ENCODE measurements around the gene TIPARP. TPM values are rescaled to one million over a fixed set of nuclear protein-coding genes. Genes with fewer than 3 reads are reported as not detected.

TIPARP gene
- total RNA-seq, 1 experiment from 2014 or later, result 116 TPM

DNA sequence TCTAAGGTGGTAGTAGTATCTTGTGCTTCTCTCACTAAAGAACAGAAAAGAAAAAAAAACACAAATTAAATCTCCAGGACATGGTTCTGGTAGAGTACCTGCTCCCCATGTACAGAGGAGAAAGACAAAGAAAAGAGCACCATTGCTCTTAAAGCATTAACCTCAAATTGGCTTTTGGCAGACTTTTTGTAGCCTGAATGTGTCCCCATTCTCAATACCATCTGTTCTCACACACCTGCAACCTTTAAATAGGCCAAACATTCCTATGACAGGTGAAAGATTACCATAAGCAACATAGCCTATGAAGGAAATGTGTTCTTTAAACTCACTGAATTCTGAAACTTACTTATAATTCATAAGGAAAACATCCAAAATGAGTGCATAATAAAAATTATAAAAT is 68.0 kb downstream of the TIPARP start:
- no peak overlapping the region for H3K4me3 ChIP-seq (ENCODE audit: low read depth, low read length, poor library complexity, severe bottlenecking)
- TF ChIP-seq, protein P1, sequence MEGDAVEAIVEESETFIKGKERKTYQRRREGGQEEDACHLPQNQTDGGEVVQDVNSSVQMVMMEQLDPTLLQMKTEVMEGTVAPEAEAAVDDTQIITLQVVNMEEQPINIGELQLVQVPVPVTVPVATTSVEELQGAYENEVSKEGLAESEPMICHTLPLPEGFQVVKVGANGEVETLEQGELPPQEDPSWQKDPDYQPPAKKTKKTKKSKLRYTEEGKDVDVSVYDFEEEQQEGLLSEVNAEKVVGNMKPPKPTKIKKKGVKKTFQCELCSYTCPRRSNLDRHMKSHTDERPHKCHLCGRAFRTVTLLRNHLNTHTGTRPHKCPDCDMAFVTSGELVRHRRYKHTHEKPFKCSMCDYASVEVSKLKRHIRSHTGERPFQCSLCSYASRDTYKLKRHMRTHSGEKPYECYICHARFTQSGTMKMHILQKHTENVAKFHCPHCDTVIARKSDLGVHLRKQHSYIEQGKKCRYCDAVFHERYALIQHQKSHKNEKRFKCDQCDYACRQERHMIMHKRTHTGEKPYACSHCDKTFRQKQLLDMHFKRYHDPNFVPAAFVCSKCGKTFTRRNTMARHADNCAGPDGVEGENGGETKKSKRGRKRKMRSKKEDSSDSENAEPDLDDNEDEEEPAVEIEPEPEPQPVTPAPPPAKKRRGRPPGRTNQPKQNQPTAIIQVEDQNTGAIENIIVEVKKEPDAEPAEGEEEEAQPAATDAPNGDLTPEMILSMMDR (conservative IDR thresholded peaks at IDR 0.05; ENCODE audit: low read depth, low read length), result no peak
- TF ChIP-seq EZH2 (IDR thresholded peaks at IDR 0.05; ENCODE audit: borderline replicate concordance, low read depth, low read length, poor library complexity, severe bottlenecking), result no peak
- ChIA-PET CTCF (no interaction called here), POLR2A (ENCODE audit: low non-redundant PET) (no interaction called here)
- H3K27ac ChIP-seq (ENCODE audit: low read depth, low read length, poor library complexity, severe bottlenecking), result no peak overlapping the region
- H3K9me3 ChIP-seq (ENCODE audit: low read depth, low read length, poor library complexity, severe bottlenecking), result peaks cover 10% of the 10 kb centered on the region
- BruUV-seq (replicated peaks), result no TSS peak
- no peaks in the 10 kb centered on the region for H3K36me3 ChIP-seq (ENCODE audit: insufficient read depth, low read length, poor library complexity, severe bottlenecking)
- intact Hi-C loops (cut with micrococcal nuclease; ENCODE audit: unreplicated experiment), result no loop called here
- H3K4me1 ChIP-seq (ENCODE audit: insufficient read depth, low read length, poor library complexity, severe bottlenecking), result no peaks in the 10 kb centered on the region
- H3K27me3 ChIP-seq (replicated peaks; ENCODE audit: insufficient read depth, low read depth, low read length, poor library complexity), result no peaks in the 10 kb centered on the region
- no peak for DNase-seq (ENCODE audit: low spot score)

DNA sequence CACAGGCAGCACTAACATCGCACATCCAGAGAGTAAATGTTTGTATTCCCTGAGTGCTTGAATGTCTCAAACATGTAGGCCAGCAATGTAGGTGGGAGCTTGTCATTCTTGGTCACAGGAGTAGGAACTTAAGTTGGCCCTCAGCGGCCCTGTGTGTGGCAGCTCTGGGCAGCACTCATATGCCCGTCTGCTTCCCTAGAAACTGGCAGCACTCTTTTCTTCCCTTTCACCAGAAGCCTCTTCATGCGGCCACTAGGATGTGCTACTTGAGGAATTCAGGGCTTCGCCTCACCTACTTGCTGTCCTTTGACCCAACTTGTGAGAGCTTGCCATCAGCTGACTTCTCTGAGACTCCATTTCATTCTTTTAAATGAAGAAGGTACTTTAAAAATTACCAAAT is 69.5 kb downstream of the TIPARP start:
- no peaks in the 10 kb centered on the region for H3K36me3 ChIP-seq (ENCODE audit: insufficient read depth, low read length, poor library complexity, severe bottlenecking)
- H3K27me3 ChIP-seq (replicated peaks; ENCODE audit: insufficient read depth, low read depth, low read length, poor library complexity), result no peaks in the 10 kb centered on the region
- BruUV-seq (replicated peaks), result no TSS peak
- POLR2A ChIA-PET (ENCODE audit: low non-redundant PET), result no interaction called here
- intact Hi-C loops (cut with micrococcal nuclease; ENCODE audit: unreplicated experiment), result no loop called here
- TF ChIP-seq, protein P1 (conservative IDR thresholded peaks at IDR 0.05; ENCODE audit: low read depth, low read length), result no peak
- TF ChIP-seq EZH2 (IDR thresholded peaks at IDR 0.05; ENCODE audit: borderline replicate concordance, low read depth, low read length, poor library complexity, severe bottlenecking), result no peak
- CTCF ChIA-PET, result no interaction called here
- H3K27ac ChIP-seq (ENCODE audit: low read depth, low read length, poor library complexity, severe bottlenecking), result no peak overlapping the region
- H3K9me3 ChIP-seq (ENCODE audit: low read depth, low read length, poor library complexity, severe bottlenecking), result peaks cover 12% of the 10 kb centered on the region
- no peaks in the 10 kb centered on the region for H3K4me1 ChIP-seq (ENCODE audit: insufficient read depth, low read length, poor library complexity, severe bottlenecking)
- H3K4me3 ChIP-seq (ENCODE audit: low read depth, low read length, poor library complexity, severe bottlenecking), result no peak overlapping the region
- DNase-seq (ENCODE audit: low spot score), result no peak

DNA sequence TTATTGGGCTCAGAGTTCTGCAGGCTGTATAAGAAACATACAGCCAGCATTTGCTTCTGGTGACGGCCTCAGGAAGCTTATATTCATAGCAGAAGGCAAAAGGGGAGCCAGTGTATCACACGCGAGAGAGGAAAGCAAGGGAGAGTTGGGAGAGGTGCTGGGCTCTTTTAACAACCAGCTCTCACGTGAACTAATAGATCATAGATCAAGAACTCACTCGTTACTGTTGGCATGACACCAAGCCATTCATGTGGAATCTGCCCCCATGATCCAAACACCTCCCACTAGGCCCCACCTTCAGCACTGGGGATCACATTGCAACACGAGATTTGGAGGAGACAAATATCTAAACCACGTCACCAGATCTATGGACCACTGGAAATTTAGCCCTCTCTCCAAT is 70.2 kb downstream of the TIPARP start:
- Histone ChIP-seq H3K4me3 (ENCODE audit: low read depth, low read length, poor library complexity, severe bottlenecking) (no peak overlapping the region), H3K27ac (ENCODE audit: low read depth, low read length, poor library complexity, severe bottlenecking) (no peak overlapping the region), H3K9me3 (ENCODE audit: low read depth, low read length, poor library complexity, severe bottlenecking) (peaks cover 12% of the 10 kb centered on the region), H3K27me3 (replicated peaks; ENCODE audit: insufficient read depth, low read depth, low read length, poor library complexity) (no peaks in the 10 kb centered on the region), H3K4me1 (ENCODE audit: insufficient read depth, low read length, poor library complexity, severe bottlenecking) (peaks cover 6% of the 10 kb centered on the region), H3K36me3 (ENCODE audit: insufficient read depth, low read length, poor library complexity, severe bottlenecking) (no peaks in the 10 kb centered on the region)
- TF ChIP-seq, protein P1 (conservative IDR thresholded peaks at IDR 0.05; ENCODE audit: low read depth, low read length), result no peak
- no peak for TF ChIP-seq EZH2 (IDR thresholded peaks at IDR 0.05; ENCODE audit: borderline replicate concordance, low read depth, low read length, poor library complexity, severe bottlenecking)
- intact Hi-C loops (cut with micrococcal nuclease; ENCODE audit: unreplicated experiment), result no loop called here
- CTCF ChIA-PET, result no interaction called here
- POLR2A ChIA-PET (ENCODE audit: low non-redundant PET), result no interaction called here
- BruUV-seq (replicated peaks), result no TSS peak
- no peak for DNase-seq (ENCODE audit: low spot score)

Data from A673 (cell line).